Endometrial microvascular endothelial cells (primary cell): ENCODE measurements around the gene TOMM20. TPM values are rescaled to one million over a fixed set of nuclear protein-coding genes. Genes with fewer than 3 reads are reported as not detected.
"Not testable (repeated sequence)": the region's sequence is repeated elsewhere in the genome, so short reads cannot be mapped to it uniquely, and the experiment has no call there.

Experiments
- in situ Hi-C: cut with HindIII; loops from 2 replicates; pipeline ENCODE4 v1.10.0; 2017; ENCODE audit warnings: low sequenced_read_pairs, low pct_unique_long_range_greater_than_20kb; ENCODE audit errors: inconsistent ontology term
- total RNA-seq: library from RNA; depleted of rRNA; stranded (reverse); fragments of >200 nt; gene quantifications from one replicate; pipeline ENCODE4 v1.2.3, GENCODE V29; 2015; ENCODE audit errors: inconsistent ontology term

Gene TOMM20
- total RNA-seq, 1 donor from 2014 or later = 80.5 TPM

DNA sequence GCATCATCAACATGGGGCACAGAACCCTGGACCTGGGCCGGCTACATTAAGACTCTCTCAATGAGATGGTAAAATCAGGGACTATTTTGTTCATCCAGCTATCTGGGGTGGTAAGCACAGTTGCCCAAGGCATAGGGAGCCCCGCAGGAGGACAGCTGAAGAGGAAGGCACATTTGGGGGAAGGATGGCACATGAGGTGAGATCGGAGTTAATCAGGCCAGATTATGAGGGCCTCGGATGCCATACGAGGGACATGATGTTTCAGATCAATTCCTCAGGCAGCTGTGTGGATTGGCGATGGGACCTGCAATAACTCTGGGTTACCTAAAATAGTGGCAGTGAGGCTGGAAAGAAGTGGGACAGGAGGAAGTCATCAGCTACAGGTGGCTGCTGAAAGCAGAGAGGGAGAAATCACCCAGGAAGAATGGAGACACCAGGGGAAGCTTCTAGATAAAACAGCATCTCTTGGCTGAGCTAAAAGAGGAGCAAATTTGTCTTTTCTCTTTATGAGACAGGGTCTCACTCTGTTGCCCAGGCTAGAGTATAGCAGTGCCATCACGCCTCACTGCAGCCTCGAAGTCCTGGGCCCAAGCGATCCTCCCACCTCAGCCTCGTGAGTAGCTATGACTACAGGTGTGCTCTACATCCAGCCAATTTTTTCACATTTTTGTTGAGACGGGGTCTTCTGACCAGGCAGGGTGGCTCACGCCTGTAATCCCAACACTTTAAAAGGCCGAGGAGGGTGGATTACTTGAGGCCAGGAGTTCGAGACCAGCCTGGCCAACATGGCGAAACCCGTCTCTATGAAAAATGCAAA lies 21.1 kb downstream of the TOMM20 start:
- in situ Hi-C loops = no loop called here

DNA sequence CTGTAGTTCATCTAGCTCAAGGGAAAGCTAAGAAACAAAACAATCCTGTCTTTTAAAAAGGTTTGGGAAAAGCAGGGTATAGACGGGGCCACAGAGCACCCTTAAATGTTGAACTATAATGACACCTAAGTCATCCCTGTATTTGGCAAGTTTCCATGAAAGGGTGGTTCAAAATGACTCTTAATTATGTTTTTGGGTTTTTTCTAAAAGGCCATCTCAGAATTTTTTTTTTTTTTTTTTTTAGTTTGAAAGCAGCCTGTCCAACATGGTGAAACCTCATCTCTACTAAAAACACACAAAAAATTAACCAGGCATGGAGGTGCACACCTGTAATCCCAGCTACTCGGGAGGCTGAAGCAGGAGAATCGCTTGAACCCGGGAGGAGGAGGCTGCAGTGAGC lies 22.2 kb downstream of the TOMM20 start:
- in situ Hi-C loops = no loop called here

DNA sequence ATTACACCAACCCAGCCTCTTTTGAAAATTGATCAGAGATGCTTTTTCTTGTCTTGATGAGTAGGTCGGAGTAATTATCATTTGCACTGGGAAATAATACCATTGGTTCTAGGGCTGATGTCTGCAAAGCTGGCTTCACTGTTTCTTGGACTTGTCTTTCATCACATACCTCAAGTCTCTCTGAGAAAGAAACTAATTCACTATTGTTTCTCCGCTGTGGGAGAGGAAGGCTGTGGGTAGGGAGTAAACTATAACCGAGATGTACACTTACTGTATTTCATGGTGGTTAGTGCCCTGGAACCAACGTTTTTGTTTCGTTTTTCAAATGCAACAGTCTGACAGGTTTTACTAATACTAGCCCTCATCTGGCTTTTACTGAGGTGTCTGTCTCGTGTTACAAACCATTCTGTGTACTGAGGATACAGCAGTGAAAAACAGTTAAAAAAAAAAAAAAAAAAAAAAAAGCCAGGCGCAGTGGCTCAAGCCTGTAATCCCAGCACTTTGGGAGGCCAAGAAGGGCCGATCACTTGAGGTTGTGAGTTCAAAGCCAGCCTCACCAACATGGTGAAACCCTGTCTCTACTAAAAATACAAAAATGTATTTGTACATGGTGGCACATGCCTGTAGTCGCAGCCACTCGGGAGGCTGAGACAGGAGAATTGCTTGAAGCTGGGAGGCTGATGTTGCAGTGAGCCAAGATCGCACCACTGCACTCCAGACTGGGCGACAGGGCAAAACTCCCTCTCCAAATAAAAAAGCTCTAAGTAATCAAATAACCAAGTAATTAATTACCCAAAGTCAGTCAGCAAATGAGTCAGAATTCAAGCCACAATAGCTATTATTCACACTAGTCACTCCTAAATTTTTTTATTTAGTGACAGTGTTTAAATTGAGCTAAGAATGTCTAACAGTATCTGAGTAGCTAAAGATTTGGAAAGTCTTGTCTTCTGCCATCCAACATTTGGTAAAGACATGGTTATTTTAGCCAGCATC lies 23.3 kb downstream of the TOMM20 start:
- in situ Hi-C loops = no loop called here

DNA sequence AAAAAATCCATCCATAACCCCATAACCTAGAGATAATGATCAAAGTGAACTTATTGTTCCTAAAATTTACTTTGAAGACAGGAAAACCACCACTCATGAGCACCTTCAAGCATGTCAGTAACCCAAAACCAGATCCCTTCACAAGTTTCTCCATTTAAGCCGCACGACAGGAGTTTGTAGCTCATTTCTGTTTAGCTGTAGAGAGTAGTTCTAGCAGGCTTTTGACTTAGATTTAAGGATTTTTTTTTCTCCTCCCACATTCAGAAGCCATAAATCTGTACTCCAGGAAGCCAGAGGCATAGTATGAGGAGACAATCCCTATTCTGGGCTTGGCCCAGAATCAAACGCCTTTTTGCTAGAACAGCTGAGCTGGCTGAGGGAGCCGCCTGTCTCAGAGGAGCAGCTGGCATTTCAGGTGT lies 25.6 kb downstream of the TOMM20 start:
- in situ Hi-C loops = no loop called here

DNA sequence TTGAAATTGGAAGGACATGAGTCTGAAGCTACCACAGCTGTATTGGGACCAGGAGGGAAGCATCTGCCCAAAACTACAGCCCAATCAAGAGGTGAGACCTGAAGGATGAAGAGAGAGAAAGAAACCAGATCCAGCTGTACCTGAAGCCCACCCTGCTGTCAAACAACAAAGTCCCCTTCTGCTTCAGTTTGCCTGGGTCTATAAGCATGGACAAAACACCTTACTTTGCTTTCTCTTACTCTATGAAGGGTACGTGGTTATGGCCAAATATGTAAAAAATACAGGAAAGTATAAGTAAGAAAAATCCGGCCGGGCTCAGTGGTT lies 26.4 kb downstream of the TOMM20 start:
- in situ Hi-C loops = no loop called here

DNA sequence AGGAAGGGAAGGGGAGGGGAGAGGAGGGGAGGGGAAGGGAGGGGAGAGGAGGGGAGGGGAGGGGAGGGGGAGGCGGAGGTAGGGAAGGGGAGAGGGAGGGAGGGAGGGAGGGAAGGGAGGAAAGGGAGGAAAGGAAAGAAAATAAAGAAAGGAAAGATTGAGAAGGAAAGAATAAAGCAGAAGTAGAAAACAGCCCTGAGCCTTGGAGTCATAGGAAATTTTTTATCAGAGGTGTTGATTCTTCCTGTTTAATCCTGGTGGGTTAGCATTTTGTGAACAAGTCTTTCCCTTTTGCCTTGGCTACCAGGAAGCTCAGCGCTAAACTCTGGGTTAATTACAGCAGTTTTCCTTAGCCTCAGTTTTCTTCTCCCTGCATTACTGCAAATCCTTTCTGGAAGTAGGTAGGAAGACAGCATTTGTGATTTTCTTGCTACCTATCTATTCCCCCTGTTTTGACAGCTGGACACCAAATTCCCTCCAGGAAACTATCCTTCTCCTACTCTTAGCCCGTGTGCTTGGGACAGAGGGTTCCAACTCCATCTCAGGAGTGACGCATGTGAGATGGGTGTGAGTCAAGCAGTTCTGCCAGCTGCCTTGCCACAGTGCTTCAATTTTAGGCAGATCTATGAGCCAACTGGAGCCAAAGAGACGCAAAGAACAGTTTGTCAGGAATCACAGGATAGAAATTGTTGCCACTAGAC lies 26.9 kb downstream of the TOMM20 start:
- in situ Hi-C loops = no loop called here

DNA sequence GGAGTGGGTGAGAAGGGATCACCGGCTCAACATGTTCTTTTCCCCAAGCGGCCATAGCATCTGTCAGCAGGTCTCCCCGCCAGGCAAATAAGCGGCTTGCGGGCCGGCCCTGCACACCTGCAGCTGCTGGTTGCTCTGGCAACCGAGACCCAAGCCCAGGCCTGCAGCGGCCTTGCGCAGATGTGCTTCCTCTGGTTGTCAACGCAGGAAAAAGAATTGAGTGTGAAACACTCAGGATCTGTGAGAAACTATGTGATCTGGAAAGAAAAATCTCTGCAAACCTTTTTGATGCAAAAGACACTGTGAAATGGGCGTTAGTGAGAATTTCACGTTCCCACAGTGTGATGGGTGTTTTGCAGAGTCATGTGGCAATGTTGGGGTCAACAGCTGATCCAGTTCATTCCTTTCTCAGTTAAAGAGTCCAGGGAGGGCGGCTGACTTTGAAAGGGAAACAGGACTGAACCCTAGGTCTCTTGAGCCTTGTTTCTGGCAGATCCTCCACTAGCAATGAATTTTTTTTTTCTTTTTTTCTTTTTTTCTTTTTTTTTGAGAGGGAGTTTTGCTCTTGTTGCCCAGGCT lies 28.4 kb downstream of the TOMM20 start:
- in situ Hi-C loops = no loop called here

DNA sequence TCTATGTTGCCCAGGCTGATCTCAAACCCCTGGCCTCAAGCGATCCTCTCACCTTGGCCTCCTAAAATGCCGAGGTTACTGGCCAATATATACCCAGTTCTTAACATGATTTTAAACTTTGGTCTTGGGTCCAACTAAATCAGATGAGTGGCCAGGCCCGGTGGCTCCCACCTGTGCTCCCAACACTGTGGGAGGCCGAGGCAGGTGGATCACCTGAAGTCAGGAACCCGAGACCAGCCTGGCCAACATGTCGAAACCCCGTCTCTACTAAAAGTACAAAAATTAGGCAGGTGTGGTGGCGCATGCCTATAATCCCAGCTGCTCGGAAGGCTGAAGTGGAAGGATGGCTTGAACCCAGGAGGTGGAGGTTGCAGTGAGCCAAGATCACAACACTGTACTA lies 29.6 kb downstream of the TOMM20 start:
- in situ Hi-C loops = no loop called here

DNA sequence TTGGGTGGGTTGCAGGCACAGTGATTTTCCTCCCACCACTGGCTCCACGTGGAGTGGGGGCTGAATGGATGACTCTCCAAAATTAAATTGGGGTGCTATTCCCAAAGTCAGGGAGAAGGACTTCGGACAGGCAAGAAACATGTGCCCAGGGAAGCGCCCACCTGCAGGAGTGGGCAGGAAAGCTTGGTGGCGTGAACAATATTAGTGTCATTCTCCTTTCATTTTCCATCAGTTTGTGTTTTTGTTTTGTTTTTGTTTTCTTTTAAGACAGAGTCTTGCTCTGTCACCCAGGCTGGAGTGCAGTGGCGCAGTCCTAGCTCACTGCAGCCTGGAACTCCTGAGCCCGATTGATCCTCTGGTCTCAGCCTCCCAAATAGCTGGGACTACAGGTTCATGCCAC lies 30.1 kb downstream of the TOMM20 start:
- in situ Hi-C loops = no loop called here

DNA sequence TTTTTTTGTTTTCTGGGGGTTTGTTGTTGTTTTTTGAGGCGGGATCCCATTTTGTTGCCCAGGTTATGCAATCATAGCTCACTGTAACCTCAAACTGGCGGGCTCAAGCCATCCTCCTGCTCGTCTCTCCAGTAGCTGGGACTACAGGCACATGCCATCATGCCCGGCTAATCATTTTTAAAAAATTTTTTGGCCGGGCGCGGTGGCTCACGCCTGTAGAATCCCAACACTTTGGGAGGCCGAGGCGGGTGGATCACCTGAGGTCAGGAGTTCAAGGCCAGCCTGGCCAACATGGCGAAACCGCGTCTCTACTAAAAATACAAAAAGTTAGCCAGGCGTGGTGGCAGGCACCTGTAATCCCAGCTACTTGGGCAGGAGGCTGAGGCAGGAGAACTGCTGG lies 31.1 kb downstream of the TOMM20 start:
- in situ Hi-C loops = not testable (repeated sequence)

DNA sequence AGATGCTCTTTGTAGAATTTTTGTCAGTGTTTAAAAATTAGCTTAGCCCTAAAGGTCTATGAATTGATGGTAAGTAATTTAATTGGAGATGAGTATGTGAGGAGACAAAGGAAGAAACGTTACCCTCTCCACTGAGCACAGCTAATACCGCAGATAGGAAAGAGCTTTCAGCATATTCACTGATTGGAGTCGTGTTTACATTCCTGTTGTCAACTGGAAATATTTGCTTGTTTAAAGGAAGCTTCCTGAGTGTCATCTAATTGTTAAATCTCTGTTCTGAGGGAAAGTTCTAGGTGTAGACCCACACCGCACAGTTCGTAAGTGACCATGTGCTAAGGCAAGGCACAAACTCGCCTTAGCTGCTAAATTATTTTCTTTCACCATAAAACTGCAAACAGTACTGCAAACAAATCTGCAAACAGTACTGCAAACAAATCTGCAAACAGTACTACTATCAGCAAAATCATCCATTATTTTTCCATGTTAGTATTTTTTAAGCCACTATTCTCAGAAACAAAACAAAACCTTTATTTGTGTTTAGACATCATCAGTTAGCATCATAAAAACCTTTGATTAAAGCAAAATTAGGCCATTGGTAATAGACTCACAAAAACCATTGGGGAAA lies 32.6 kb downstream of the TOMM20 start:
- in situ Hi-C loops = no loop called here

DNA sequence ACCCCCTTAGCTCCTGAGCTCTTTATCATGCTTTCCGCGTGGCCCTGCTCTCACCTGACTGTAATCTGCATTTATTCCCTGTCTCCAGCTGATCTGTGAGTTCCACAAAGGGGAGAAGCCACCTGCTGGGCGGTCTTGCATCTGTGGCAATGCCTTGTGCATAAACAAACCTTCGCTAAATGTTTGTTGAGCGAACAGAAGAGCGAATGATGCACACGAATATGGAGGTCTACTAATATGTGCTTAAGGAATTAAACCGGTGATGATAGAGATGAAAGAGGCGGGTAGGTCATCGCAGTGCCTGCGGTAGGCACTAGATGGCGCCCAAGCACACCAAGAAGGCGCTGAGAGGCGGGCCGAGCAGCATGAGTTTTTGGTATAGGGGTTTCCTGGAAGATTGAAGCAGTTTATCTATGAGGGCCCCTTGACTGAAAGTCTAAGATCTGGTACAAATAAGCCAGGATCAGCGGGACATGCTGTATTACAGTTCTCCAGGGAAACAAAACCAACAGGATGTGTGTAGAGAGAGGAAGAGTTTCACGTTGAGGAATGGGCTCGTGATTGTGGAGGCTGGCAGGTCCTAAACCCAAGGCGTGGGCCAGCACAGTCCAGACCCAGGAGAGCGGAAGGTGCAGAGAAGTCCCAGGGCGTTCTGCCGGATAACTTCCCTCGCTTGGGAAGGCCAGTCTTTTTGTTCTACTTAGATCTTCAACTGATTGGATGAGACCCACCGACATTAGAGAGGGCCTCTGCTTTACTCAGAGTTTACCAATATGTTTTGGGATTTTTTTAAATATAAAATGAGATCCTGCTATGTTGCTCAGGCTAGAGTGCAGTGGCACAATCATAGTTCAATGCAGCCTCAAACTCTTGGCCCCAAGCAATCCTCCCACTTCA lies 34.7 kb downstream of the TOMM20 start:
- in situ Hi-C loops = no loop called here

DNA sequence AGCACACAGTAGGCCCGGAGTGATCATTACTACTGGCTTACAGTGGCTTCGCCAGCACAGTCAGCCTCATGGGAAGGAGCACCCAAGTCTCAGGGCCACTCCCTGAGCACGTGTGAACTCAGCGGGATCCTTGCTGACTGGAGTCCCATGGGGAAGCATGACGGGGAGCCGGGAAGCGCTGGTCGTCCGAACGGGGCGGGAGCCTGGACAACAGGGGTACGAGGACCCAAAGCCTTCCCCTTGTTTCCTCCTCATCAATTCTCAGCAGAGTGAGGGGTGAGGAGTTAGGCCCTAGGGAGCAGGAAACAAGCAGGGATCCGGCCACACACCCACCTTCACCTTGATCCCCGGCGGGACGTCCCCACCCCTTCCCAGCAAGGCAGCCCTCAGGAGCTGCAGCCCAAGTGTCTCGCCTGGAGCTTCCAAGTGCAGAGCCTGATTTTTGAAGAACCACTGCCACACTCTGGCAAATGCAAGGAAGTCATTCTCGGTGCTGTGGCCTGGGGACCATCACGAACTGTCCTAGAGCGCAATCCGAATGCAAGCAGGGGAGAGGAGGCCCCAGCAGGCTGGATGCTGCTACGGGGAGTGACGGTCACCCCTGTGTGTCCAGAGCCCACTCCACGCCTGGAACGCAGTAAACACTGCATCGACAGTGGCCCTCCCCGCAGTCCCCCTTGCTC lies 35.5 kb downstream of the TOMM20 start:
- in situ Hi-C loops = no loop called here

DNA sequence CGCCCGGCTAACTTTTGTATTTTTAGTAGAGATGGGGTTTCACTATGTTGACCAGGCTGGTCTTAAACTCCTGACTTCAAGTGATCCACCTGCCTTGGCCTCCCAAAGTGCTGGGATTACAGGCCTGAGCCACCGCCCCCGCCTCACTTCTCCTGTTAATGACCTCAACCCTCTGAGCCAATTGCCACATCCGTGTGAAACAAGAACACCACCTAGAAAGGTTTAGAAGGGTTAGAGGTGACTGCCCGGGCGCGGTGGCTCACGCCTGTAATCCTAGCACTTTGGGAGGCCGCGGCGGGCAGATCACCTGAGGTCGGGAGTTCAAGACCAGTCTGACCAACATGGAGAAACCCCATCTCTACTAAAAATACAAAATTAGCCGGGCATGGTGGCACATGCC lies 36.2 kb downstream of the TOMM20 start:
- in situ Hi-C loops = not testable (repeated sequence)

DNA sequence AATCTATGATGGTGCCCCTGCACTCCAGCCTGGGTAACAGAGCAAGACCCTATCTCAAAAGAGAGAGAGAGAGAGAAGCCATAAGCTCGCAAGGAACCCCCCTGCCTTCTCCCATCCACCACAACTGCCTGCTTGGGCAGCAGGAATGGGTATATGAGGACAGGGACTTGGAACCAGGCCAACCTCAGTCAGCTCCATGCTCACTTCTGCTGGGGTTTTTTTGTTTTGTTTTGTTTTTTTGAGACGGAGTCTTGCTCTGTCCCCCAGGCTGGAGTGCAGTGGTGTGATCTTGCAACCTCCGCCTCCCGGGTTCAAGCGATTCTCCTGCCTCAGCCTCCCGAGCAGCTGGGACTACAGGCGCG lies 36.6 kb downstream of the TOMM20 start:
- in situ Hi-C loops = not testable (repeated sequence)

DNA sequence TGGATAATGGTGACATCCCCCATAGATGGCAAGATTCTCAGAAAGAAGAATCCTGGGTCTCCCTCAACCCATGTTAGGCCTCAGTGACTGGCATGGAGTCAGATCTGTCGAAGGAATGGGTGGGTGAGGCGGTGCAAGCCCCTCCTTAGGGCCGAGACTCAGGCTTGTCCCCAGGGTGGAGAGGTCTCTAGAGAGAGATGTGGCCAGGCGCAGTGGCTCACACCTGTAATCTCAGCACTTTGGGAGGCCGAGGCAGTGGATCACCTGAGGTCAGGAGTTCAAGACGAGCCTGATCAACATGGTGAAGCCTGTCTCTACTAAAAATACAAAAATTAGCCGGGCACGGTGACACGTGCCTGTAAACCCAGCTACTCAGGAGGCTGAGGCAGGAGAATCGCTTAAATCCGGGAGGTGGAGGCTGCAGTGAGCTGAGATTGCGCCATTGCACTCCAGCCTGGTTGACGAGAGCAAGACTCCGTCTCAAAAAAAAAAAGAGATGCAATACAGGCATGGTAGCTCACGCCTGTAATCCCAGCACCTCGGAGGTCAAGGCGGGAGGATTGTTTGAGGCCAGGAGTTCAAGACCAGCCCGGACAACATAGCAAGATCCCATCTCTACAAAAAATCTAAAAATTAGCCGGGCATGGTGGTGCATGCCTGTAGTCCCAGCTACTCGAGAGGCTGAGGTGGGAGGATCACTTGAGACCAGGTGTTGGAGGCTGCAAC lies 37.2 kb downstream of the TOMM20 start:
- in situ Hi-C loops = not testable (repeated sequence)
